Suppressor macrophage treated with lipopolysaccharide for 1 hour (primary cell): ENCODE measurements around the gene CASP4.
"Not testable (repeated sequence)": the region's sequence is repeated elsewhere in the genome, so short reads cannot be mapped to it uniquely, and the experiment has no call there.

ENCODE experiments used
- DNase-seq, 3 donors: peaks; one replicate each; pipeline ENCODE4 v3.0.0-alpha.2; 2020 to 2022

CASP4 gene

DNA sequence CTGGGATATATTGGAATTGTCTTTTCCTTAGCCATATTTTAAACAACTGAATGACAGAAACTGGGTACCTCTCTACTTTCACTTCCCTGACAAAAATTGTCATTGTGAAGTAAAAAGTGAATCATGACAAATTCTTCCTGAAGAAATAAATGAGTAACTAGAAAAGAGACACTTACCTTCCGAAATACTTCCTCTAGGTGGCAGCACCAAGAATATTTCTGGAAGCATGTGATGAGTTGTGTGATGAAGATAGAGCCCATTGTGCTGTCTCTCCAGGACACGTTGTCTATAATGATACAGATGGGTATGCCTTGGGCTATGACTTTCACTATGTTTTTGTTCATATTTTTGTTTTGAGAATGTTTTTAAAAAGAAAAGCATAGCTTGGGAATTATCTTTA, 21.5 kb downstream of the CASP4 start:
- DNase-seq: peak; percentile 69 to 86 (median 82)

DNA sequence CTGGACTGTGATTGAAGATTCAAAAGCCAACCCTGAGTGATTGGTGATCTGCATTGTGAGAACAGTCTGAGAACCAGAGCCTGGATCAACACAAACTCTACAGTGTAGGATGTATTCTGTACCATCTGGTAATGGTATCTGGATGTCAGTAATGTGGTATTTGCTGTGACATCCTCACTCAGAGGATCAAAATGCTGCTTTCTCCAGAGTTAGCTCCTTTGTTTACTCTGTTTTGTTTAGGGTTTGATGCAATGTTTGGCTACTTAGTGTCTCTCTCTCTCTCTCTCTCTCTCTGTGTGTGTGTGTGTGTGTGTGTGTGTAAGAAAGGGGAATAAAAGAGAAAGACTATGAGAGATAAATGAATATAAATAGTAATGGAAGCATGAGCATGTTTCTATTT, 24.3 kb downstream of the CASP4 start:
- no peak for DNase-seq

DNA sequence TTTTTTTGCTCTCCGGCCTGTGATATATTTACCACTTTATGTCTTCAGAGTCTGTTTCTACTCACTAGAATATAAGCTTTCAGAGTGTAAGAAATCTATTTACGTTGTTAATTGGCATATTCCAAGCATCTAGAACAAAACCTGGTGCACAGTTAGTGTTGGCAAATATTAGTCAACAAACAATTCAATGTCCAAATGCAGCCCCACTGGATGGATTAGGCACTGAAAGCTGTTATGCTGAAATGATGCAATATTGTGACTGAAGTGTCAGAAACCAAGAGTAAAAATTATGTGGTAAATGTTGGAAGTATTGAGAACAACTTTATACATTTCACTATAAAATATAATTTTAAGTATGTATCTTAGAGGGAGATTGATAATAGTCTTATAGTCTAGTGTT, 24.8 kb downstream of the CASP4 start:
- no peak for DNase-seq

DNA sequence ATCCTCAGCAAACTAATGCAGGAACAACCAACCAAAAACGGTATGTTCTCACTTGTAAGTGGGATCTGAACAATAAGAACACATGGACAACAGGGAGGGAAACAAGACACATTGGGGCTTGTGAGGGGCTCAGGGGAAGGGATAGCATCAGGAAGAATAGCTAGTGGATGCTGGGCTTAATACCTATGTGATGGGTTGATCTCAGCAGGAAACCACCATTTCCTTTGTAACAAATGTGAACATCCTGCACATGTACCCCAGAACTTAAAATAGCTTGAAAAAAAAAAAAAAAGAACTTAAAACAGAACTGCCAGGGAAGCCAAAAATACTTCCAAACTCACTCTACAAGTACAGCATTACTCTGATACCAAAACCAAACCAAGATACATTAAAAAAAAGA, 33.8 kb downstream of the CASP4 start:
- DNase-seq: no peak

DNA sequence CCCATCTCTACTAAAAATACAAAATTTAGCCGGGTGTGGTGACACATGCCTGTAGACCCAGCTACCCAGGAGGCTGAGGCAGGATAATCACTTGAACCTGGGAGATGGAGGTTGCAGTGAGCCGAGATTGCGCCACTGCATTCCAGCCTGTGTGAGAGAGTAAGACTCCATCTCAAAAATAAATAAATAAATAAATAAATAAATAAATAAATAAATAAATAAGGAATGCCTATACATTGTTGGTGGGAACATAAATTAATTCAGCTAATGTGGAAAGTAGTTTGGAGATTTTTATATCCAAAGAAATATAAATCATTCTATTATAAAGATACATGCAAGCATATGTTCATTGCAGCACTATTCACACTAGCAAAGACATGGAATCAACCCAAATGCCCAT, 34.3 kb downstream of the CASP4 start:
- DNase-seq: not testable (repeated sequence)

DNA sequence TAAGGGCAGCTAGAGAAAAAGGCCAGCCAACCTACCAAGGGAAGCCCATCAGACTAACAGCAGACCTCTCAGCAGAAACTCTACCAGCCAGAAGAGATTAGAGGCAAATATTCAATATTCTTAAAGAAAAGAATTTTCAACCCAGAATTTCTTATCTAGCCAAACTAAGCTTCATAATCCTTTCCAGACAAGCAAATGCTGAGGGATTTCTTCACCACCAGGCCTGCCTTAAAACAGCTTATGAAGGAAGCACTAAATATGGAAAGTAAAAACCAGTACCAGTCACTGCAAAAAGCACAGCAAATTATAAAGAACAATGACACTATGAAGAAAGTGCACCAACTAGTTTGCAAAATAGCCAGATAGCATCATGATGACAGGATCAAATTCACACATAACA, 39.6 kb downstream of the CASP4 start:
- DNase-seq: no peak

DNA sequence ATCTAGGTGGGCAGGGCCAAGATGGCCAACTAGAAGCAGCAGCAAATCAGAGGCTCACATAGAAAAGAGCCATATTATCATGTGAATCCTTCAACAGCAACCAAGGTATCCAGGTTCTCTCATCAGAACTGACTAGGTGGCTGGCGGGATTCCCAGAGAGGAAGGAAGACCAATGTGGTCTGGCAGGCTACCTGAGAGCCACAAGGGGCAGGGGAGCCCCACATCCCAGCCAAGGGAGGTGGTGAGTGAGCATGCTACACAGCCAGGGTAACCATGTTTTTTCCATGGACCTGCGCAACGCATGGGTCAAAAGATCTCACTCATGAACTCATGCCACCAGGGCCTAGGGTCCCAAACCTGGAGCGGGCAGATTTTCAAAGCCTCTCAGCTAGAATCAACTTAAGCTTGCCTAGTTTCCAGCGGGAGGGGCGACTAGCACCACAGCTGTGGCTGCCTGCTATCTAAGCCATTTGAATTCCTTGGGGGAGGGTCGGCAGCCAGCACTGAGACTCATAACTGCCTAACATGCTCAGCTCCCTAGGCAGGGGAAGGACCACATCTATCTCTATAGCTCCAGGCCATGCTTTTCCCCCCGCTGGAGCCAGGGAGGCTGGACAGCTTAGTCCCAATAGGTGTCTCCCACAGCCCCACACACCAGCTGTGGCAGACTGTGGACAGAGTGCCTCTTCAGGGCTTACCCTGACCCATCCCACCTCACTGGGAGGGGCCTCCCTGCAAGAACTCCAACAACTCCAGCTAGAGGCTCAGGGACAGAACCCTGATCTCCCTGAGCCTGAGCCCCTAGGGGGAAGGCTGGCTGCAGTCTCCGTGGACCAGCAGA, 41.4 kb downstream of the CASP4 start:
- no peak for DNase-seq

DNA sequence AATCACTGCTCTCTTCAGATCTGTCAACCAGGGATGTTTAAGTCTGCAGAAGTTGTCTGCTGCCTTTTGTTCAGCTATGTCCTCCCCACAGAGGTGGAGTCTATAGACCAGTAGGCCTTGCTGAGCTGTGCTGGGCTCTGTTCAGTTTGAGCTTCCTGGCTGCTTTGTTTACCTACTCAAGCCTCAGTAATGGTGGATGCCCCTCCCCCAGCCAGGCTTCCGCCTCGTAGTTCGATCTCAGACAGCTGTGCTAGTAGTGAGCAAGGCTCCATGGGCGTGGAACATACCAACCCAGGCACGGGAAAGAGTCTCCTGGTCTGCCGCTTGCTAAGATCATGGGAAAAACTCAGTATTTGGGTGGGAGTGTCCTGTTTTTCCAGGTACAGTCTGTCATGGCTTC, 42.5 kb downstream of the CASP4 start:
- DNase-seq: no peak

DNA sequence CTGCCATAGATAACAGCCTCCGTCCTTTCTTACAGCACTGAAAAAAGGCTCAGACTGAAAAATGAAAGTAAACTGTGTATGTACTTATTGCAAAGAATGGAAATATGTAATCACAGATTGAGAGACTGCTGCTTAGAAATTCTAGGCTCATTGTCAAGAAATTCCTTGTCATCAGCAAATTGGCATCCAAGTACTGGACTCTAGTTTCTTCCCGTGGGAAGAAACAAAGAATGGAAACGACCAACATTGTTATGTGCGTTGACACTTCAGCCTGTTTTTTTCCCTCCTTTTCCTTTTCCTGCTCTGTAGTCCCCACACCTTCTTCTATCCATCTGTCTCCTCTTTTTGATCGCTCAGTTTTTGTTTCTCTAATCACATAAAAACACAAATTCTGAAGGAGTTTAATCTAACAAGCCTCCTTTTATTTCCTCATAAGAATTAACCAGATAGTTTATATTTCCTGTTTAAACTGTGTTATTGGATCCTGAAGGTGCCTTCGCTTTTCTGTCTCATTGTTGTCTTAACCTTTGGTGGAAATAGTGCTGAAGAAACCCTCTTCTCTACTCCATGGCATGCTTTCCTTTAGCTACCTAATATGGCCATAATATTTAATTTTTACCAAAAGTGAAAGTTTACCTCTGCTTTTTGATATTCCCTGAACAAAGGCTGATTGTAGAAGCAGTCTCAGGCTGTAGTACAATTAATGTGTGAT, 50.1 kb downstream of the CASP4 start:
- peak in 2 of 3 donors; percentile 10 to 25 for DNase-seq

DNA sequence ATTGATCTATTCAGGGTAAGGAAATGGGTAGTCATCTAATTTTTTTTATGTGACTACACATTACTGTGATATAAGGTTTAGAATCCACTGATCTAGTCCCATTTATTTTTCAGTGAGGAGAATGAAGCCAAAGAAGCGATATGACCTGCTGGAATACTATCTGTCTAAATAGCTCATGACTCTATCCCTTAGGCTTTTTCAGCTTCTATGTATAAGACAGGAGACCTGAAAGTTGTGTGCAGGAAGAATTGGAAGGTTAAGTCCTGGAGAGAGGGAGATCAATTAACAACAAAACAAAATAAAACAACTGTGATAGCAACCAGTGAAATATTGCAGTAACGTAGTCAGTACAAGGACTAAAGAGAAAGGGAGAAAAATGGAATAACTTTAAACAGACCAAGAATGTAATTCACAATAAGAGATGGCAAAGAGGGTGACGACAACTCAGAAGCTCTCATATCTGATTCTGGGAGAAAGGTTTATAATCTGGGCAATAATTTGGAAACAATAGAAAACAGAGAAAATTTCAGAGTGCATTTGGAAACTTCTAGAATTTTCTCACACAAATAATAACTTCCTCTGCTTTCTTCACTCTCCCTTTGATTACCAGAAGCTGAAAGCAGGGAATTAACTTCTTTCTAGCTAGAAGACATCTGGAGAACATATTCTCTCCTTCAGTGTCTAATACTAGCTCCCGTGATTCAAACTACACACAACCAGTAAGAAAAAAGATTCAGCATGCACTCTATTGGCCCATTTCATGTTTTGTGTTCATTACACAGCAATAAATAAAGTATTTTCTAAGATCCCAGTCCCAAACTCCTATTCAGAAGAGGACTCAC, 50.9 kb downstream of the CASP4 start:
- peak in 1 of 3 donors; percentile 7 for DNase-seq

DNA sequence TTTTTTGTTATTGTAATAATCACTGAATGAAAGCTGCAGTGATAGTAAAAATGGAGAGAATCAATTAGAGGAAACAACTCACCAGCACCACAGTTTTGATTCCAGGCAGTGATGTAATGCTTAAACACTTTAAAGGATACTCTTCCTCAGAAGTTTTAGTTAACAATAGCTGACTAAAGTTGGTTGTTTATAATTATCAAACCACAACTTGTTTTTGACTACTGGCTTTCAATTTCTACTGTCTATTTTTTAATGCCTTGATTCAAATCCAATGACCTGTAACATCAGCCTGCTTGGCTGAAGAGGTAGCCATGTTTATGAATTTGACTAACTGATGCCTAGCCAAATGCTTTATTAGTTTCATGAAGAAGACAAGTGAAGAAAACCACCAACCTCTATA, 51.9 kb downstream of the CASP4 start:
- no peak for DNase-seq

DNA sequence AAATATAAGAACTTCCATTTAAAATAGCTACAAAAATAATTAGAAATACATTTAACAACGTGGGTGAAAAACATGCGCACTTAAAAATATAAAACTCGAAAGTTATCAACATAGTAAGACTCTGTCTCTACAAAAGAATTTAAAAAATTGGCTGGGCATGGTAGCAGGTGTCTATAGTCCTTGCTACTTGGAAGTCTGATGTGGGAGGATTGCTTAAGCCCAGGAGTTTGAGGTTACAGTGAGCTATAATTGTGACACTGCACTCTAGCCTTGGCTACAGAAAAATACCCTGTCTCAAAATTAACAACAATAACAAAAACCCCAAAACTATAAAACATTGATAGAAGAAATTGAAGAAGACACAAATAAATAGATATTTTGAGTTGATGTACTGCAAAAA, 56.3 kb downstream of the CASP4 start:
- DNase-seq: no peak

DNA sequence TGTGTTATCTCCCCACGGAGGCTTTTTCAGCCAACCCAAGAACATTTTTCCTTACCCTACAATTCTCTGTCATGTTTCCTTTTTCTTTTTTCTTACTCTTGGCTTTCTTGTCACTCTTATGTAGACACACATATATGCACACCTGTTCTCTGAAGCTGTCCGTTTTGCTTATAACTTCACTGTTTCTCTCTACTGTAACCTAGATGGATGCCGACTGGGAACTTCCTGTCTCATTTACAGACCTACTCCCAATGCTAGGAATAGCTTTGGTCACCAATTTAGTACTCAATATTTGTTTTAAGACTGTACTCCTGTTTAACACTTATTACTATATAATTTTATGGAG, 60.2 kb downstream of the CASP4 start:
- no peak for DNase-seq

DNA sequence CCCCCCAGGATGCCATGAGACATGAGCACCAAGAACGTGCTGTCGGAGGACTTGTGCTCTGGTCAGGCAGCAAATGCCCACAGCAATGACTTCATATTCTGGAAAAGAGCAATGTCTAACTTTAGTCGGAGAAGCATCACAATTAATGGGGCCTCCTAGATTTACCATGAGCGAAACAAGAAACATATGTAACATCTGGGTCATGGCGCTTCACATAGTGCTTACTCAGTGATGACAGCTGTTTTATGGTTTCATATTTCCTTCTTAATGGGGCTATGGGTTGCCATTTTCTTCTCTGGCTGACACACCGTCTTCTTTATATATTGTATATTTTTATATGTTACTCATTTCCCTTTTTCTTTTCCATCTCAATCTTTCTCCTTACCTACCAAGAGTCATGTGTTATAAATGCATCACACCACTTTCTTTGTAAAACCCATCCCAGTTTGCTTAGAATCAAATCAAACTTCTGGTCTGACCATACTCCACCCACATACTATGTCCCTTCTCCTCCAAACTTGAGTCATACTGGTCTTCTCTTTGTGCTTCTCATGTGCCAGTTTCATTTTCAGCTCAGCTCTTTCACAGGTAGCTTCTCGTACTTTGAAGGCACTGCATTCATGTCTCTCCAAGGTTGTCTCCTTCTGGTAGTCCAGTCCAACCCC, 60.7 kb downstream of the CASP4 start:
- no peak for DNase-seq

DNA sequence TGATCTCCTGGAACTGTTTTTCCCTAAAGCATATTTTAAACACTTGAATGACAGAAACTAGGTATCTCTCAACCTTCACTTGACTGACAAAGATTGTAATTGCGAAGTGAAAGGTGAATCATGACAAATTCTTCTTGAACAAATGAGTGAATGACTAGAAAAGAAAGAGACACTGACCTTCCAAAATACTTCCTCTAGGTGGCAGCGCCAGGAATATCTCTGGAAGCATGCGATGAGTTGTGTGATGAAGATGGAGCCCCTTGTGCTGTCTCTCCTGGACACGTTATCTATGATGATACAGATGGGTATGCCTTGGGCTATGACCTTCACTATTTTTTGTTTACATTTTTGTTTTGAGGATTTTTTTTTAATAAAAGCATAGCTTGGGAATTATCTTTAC, 63.1 kb downstream of the CASP4 start:
- no peak for DNase-seq

DNA sequence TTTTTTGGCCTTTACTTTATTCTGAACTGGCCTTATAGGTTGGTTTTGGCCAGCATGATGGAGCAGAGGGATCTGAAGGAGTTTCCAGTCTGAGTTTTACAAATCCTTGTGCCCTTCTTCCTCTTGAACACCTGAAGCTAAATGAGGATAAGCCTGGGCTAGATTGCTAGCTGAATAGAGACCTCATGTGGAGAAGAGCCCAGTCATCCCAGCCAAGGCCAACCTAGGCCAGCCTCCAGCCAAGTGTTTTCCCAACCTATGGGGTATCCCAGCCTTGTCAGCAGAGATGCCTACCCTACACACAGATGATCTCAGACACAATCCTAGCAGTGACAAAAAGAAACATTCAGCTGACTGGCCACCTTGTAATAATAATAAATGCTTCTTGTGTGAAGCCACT, 69.1 kb downstream of the CASP4 start:
- DNase-seq: no peak

DNA sequence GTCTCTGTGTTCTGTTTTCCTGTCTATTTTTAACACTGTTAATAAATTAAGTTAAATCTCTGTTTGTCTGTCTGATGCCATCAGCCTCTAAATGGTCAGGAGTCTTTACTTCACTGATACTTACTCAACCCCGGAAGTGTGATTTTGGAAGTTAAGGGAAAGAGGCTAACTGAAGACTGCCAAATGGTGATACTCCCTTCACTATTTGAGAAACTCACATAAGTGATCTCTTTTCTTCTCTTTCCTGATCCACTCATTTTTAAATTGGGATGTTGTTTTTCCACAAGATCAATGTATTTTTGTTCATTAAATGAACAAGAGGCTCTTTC, 69.7 kb downstream of the CASP4 start:
- DNase-seq: no peak

DNA sequence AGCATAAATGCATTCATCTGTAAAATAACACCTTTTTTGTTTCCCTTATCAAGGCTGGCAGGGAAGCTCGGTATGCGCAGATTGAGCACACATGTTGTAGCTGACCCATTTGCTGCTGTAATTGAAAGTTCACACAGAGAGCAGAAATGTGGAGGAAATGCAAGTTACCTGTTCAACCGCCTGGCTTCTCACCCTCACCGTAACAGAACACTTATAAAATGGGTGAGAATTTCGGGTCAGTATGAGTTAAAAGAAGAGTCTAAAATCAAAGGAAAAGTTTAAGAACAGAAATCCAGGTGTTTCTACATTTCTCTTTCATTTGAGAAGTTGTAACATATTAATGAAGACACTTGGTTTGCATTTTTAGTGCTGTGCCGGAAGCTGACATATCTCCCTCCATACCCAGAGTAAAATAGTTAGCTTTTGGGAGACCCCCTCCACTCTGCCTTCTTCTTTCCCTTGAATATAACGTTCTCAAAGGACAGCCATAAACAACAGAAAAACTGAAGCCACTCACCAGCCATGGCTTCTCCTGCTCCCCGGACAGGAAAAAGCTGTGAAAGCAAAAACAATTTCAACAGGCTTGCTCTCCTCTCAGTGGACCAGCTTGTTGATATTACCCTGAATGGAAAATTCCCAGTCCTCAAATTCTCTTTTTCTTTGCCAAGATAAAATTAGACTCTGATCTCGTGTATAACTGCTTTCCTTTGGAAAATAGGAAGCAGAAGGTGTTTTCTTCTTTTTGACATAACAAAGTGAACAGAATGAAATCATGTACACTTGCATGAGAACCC, 70.3 kb downstream of the CASP4 start, which contains the start of gene CASP12:
TSS of gene CASP12 (minus strand) at position 570 of the 794 bp plus-strand sequence.
- no peak for DNase-seq

DNA sequence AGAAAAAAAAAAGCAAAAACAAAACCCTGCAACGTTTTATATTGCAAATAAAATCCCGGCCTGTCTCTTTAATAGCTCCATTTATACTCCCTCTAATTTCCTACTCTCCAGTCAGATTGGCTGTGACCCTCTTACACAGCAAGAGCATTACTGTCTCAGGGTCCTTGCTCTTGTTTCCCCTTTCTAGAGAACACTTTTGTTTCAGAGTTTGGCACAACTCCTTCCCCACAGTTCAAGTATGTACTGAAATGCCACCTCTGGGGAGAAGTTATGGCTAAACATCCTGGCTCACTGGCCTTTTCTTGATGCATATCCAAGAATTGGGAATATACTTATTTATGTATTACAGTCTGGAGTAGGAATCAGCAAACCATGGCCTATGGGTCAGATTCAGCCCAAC, 72.7 kb downstream of the CASP4 start:
- DNase-seq: no peak

DNA sequence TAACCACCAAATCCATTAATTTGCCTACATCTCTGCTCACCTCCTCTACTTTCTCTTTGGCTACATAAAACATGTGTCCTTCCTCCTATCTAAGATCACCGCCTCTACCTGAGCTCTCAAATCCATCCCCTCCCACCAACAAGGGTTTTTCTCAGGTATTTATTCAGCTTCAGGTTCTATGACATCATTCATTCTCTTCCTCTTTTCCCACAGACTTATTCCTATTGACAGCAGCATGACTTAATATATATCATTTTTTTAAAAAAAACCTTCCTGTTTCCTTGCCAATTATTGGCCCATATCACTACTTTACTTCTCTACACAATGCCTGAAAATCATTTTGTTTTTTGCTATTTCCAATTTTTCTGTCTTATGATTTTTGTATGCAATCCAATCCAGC, 74.5 kb downstream of the CASP4 start:
- no peak for DNase-seq
